HEK293 (cell line): ENCODE results near the gene ZNF714.

Experiments used
- ZNF184 ChIP-seq: fragments of 450-650 bp; IDR thresholded peaks from 2 replicates; pipeline ENCODE4 v1.5.1; 2018; ENCODE audit warnings: missing biosample characterization, mild to moderate bottlenecking, missing genetic modification characterization
- ZNF433 ChIP-seq: fragments of 450-650 bp; formaldehyde crosslinking; IDR thresholded peaks from 2 replicates; pipeline ENCODE4 v1.5.1; 2016; ENCODE audit warnings: missing biosample characterization, missing genetic modification characterization, low read depth
- ZNF555 ChIP-seq: fragments of 450-650 bp; formaldehyde crosslinking; conservative IDR thresholded peaks from 2 replicates; pipeline ENCODE4 v1.5.1; 2017; ENCODE audit warnings: missing biosample characterization, mild to moderate bottlenecking, missing genetic modification characterization, inconsistent platforms
- ZNF658 ChIP-seq: fragments of 450-650 bp; formaldehyde crosslinking; IDR thresholded peaks from 2 replicates; pipeline ENCODE4; 2016; ENCODE audit warnings: missing biosample characterization, missing genetic modification characterization
- ZNF670 ChIP-seq: fragments of 450-650 bp; formaldehyde crosslinking; IDR thresholded peaks from 2 replicates; pipeline ENCODE4 v1.5.1; 2016; ENCODE audit warnings: missing biosample characterization, missing genetic modification characterization, low read depth
- TF ChIP-seq, protein P1 (sequence below): fragments of 450-650 bp; formaldehyde crosslinking; IDR thresholded peaks from 2 replicates; pipeline ENCODE4 v1.5.1; 2016; ENCODE audit warnings: missing biosample characterization, missing genetic modification characterization, borderline replicate concordance
- TF ChIP-seq, protein P2 (sequence below): fragments of 450-650 bp; formaldehyde crosslinking; IDR thresholded peaks from 2 replicates; pipeline ENCODE4 v1.5.1; 2016; ENCODE audit warnings: missing biosample characterization, missing genetic modification characterization
- TF ChIP-seq, protein P3 (sequence below): fragments of 450-650 bp; formaldehyde crosslinking; IDR thresholded peaks from 2 replicates; pipeline ENCODE4 v1.5.1; 2016; ENCODE audit warnings: missing biosample characterization, missing genetic modification characterization

DNA sequence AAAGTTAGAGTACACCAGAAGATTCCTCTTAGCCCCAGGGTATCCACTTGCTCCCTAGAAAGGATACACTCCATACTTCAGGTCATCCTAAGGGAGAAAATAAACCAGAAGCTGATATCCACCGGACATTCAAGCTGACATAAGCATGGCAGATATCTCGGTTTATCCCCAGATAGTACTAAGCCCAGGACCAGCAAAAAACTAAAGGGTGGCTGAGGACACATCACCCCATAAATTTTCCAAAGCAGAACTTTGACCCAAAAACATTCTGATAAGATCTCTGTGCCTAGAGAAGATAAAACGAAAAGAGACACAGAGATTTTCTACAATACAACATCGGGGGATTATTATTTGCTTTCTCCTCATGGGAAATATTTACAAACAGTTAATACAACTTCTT lies 45.9 kb downstream of the ZNF714 start:
- TF ChIP-seq, protein P1, sequence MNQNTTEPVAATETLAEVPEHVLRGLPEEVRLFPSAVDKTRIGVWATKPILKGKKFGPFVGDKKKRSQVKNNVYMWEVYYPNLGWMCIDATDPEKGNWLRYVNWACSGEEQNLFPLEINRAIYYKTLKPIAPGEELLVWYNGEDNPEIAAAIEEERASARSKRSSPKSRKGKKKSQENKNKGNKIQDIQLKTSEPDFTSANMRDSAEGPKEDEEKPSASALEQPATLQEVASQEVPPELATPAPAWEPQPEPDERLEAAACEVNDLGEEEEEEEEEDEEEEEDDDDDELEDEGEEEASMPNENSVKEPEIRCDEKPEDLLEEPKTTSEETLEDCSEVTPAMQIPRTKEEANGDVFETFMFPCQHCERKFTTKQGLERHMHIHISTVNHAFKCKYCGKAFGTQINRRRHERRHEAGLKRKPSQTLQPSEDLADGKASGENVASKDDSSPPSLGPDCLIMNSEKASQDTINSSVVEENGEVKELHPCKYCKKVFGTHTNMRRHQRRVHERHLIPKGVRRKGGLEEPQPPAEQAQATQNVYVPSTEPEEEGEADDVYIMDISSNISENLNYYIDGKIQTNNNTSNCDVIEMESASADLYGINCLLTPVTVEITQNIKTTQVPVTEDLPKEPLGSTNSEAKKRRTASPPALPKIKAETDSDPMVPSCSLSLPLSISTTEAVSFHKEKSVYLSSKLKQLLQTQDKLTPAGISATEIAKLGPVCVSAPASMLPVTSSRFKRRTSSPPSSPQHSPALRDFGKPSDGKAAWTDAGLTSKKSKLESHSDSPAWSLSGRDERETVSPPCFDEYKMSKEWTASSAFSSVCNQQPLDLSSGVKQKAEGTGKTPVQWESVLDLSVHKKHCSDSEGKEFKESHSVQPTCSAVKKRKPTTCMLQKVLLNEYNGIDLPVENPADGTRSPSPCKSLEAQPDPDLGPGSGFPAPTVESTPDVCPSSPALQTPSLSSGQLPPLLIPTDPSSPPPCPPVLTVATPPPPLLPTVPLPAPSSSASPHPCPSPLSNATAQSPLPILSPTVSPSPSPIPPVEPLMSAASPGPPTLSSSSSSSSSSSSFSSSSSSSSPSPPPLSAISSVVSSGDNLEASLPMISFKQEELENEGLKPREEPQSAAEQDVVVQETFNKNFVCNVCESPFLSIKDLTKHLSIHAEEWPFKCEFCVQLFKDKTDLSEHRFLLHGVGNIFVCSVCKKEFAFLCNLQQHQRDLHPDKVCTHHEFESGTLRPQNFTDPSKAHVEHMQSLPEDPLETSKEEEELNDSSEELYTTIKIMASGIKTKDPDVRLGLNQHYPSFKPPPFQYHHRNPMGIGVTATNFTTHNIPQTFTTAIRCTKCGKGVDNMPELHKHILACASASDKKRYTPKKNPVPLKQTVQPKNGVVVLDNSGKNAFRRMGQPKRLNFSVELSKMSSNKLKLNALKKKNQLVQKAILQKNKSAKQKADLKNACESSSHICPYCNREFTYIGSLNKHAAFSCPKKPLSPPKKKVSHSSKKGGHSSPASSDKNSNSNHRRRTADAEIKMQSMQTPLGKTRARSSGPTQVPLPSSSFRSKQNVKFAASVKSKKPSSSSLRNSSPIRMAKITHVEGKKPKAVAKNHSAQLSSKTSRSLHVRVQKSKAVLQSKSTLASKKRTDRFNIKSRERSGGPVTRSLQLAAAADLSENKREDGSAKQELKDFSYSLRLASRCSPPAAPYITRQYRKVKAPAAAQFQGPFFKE (tag by site-specific recombination): no peak
- TF ChIP-seq ZNF555 (tag by site-specific recombination): no peak
- TF ChIP-seq, protein P2, sequence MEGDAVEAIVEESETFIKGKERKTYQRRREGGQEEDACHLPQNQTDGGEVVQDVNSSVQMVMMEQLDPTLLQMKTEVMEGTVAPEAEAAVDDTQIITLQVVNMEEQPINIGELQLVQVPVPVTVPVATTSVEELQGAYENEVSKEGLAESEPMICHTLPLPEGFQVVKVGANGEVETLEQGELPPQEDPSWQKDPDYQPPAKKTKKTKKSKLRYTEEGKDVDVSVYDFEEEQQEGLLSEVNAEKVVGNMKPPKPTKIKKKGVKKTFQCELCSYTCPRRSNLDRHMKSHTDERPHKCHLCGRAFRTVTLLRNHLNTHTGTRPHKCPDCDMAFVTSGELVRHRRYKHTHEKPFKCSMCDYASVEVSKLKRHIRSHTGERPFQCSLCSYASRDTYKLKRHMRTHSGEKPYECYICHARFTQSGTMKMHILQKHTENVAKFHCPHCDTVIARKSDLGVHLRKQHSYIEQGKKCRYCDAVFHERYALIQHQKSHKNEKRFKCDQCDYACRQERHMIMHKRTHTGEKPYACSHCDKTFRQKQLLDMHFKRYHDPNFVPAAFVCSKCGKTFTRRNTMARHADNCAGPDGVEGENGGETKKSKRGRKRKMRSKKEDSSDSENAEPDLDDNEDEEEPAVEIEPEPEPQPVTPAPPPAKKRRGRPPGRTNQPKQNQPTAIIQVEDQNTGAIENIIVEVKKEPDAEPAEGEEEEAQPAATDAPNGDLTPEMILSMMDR (tag by site-specific recombination): no peak
- no peak for TF ChIP-seq ZNF670
- TF ChIP-seq ZNF658 (tag by site-specific recombination): no peak
- no peak for TF ChIP-seq ZNF433 (tag by site-specific recombination)
- TF ChIP-seq, protein P3, sequence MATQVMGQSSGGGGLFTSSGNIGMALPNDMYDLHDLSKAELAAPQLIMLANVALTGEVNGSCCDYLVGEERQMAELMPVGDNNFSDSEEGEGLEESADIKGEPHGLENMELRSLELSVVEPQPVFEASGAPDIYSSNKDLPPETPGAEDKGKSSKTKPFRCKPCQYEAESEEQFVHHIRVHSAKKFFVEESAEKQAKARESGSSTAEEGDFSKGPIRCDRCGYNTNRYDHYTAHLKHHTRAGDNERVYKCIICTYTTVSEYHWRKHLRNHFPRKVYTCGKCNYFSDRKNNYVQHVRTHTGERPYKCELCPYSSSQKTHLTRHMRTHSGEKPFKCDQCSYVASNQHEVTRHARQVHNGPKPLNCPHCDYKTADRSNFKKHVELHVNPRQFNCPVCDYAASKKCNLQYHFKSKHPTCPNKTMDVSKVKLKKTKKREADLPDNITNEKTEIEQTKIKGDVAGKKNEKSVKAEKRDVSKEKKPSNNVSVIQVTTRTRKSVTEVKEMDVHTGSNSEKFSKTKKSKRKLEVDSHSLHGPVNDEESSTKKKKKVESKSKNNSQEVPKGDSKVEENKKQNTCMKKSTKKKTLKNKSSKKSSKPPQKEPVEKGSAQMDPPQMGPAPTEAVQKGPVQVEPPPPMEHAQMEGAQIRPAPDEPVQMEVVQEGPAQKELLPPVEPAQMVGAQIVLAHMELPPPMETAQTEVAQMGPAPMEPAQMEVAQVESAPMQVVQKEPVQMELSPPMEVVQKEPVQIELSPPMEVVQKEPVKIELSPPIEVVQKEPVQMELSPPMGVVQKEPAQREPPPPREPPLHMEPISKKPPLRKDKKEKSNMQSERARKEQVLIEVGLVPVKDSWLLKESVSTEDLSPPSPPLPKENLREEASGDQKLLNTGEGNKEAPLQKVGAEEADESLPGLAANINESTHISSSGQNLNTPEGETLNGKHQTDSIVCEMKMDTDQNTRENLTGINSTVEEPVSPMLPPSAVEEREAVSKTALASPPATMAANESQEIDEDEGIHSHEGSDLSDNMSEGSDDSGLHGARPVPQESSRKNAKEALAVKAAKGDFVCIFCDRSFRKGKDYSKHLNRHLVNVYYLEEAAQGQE (tag by site-specific recombination): no peak
- no peak for TF ChIP-seq ZNF184 (tag by site-specific recombination)
